HL-60 (cell line): ENCODE results near the gene PEF1.

ENCODE experiments used
- DNase-seq, 2 experiments: peaks; one replicate each; pipeline ENCODE4 v3.0.0-alpha.2; 2010 to 2020; ENCODE audit warnings: low read depth in 1 of 2, low spot score in 1 of 2
- H3K27ac ChIP-seq: fragments of 250-450 bp; sonication (Bioruptor Pico); replicated peaks from 2 replicates; pipeline ENCODE4 v1.5.1; 2020; ENCODE audit warnings: mild to moderate bottlenecking, moderate library complexity
- H3K27me3 ChIP-seq: fragments of 250-450 bp; sonication (Bioruptor Pico); 2 replicates; pipeline ENCODE4 v1.5.1; 2021; ENCODE audit warnings: mild to moderate bottlenecking, moderate library complexity; ENCODE audit not compliant: insufficient read depth, poor library complexity, severe bottlenecking
- H3K4me3 ChIP-seq: replicated peaks from 2 replicates; pipeline ENCODE4 v1.5.1; 2011; ENCODE audit warnings: mild to moderate bottlenecking, control low read depth, low read length; ENCODE audit not compliant: insufficient read depth
- GABPA ChIP-seq: IDR thresholded peaks from 2 replicates; pipeline ENCODE4 v1.6.1; 2012; ENCODE audit warnings: low read depth
- POLR2AphosphoS5 ChIP-seq: IDR thresholded peaks from 2 replicates; pipeline ENCODE4 v1.6.1; 2012; ENCODE audit warnings: low read depth
- SPI1 ChIP-seq: IDR thresholded peaks from 2 replicates; pipeline ENCODE4 v1.6.1; 2012; ENCODE audit warnings: low read depth, mild to moderate bottlenecking, borderline replicate concordance
- TF ChIP-seq, protein P1 (sequence below): IDR thresholded peaks from 2 replicates; pipeline ENCODE4 v1.6.1; 2012; ENCODE audit warnings: low read depth; ENCODE audit not compliant: insufficient replicate concordance
- TF ChIP-seq, protein P2 (sequence below): IDR thresholded peaks from one replicate; pipeline ENCODE4 v1.5.1; 2011; ENCODE audit warnings: low read length, control low read depth, inconsistent platforms; ENCODE audit not compliant: insufficient read depth

Gene PEF1

DNA sequence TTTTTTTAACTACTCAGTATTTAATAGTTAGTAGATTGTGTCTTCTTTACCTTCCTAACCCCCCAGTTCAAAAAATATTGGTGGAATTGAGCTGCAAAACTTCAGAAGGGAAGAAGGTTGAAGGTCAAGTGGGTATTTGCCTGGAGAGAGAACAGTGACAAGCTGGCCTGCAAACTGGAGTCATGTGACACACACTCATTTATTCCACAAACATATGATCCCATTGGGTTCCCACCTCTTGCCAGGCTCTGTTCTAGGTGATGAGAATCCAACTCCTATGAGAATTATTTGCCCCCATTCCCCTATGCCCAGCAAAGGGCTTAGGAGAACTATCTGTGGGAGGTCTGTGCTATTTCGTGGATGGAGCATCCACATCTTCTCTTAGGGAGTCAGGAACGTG, 3.5 kb upstream of the PEF1 start:
- Histone ChIP-seq H3K4me3 (no peak overlapping the region), H3K27ac (no peak overlapping the region), H3K27me3 (no peaks in the 10 kb centered on the region)
- TF ChIP-seq POLR2AphosphoS5, result no peak
- TF ChIP-seq SPI1, result no peak
- TF ChIP-seq, protein P1, sequence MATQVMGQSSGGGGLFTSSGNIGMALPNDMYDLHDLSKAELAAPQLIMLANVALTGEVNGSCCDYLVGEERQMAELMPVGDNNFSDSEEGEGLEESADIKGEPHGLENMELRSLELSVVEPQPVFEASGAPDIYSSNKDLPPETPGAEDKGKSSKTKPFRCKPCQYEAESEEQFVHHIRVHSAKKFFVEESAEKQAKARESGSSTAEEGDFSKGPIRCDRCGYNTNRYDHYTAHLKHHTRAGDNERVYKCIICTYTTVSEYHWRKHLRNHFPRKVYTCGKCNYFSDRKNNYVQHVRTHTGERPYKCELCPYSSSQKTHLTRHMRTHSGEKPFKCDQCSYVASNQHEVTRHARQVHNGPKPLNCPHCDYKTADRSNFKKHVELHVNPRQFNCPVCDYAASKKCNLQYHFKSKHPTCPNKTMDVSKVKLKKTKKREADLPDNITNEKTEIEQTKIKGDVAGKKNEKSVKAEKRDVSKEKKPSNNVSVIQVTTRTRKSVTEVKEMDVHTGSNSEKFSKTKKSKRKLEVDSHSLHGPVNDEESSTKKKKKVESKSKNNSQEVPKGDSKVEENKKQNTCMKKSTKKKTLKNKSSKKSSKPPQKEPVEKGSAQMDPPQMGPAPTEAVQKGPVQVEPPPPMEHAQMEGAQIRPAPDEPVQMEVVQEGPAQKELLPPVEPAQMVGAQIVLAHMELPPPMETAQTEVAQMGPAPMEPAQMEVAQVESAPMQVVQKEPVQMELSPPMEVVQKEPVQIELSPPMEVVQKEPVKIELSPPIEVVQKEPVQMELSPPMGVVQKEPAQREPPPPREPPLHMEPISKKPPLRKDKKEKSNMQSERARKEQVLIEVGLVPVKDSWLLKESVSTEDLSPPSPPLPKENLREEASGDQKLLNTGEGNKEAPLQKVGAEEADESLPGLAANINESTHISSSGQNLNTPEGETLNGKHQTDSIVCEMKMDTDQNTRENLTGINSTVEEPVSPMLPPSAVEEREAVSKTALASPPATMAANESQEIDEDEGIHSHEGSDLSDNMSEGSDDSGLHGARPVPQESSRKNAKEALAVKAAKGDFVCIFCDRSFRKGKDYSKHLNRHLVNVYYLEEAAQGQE, result no peak
- TF ChIP-seq, protein P2, sequence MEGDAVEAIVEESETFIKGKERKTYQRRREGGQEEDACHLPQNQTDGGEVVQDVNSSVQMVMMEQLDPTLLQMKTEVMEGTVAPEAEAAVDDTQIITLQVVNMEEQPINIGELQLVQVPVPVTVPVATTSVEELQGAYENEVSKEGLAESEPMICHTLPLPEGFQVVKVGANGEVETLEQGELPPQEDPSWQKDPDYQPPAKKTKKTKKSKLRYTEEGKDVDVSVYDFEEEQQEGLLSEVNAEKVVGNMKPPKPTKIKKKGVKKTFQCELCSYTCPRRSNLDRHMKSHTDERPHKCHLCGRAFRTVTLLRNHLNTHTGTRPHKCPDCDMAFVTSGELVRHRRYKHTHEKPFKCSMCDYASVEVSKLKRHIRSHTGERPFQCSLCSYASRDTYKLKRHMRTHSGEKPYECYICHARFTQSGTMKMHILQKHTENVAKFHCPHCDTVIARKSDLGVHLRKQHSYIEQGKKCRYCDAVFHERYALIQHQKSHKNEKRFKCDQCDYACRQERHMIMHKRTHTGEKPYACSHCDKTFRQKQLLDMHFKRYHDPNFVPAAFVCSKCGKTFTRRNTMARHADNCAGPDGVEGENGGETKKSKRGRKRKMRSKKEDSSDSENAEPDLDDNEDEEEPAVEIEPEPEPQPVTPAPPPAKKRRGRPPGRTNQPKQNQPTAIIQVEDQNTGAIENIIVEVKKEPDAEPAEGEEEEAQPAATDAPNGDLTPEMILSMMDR, result no peak
- no peak for TF ChIP-seq GABPA
- no peak for DNase-seq

GRCh38 chr1:31647106-31647505, 2.4 kb upstream of the PEF1 start:
- no peak for DNase-seq
- H3K27me3 ChIP-seq, result no peaks in the 10 kb centered on the region
- H3K4me3 ChIP-seq, result no peak overlapping the region
- H3K27ac ChIP-seq, result no peak overlapping the region
- TF ChIP-seq SPI1, result no peak
- TF ChIP-seq, protein P2, result no peak
- TF ChIP-seq POLR2AphosphoS5, result no peak
- TF ChIP-seq GABPA, result no peak
- TF ChIP-seq, protein P1, result no peak

DNA sequence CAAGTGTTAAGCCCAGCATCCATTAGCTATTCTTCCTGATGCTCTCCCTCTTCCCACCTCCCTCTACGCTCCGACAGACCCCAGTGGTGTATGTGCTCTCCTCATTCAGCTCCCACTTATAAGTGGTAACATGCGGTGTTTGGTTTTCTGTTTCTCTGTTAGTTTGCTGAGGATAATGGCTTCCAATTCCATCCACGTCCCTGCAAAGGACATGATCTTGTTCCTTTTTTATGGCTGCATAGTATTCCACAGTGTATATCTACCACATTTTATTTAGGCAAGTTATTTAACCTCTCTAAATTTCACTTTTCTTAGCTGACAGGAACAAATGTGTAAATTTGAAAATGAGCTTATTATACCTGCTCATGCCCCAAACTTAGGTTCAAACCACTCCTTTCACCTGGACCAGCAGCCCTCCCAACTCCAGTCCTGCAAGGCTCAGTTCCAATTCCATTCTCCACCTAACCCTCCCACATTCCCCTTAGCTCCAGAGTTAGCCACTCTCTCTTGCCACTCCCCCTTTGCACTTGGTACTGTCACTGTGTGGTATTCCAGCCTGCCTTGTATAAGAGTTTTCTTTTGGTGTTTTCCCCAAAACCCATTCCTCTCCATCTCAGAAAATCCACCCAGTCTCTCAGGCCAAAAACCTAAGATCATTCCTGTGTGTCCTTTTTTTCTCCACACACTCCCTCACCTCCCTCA, 1.7 kb upstream of the PEF1 start:
- no peak for TF ChIP-seq SPI1
- TF ChIP-seq POLR2AphosphoS5, result no peak

DNA sequence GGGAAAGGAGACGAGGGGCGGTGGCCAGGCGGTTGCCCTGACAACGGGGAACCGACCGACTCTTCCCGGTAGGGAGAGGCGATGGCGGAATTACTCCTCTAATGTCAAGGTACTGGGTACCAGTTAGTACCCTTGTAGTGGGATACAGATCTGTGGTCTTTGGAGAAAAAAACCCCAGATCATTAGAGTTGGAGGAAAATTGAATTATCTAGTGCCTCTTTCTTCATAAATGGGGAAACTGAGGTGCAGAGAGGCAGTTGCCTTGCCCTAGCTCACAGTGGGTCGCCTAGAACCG, 545 bp upstream of the PEF1 start:
- Histone ChIP-seq H3K27me3 (no peaks in the 10 kb centered on the region), H3K27ac (peak overlapping the region; percentile 98), H3K4me3 (peak overlapping the region; percentile 85)
- TF ChIP-seq SPI1, result no peak
- DNase-seq, result no peak

More for the DNA sequence above, 1.7 kb upstream of the PEF1 start:
- no peak overlapping the region for H3K27ac ChIP-seq
- no peak for DNase-seq
- H3K27me3 ChIP-seq, result no peaks in the 10 kb centered on the region
- no peak overlapping the region for H3K4me3 ChIP-seq

DNA sequence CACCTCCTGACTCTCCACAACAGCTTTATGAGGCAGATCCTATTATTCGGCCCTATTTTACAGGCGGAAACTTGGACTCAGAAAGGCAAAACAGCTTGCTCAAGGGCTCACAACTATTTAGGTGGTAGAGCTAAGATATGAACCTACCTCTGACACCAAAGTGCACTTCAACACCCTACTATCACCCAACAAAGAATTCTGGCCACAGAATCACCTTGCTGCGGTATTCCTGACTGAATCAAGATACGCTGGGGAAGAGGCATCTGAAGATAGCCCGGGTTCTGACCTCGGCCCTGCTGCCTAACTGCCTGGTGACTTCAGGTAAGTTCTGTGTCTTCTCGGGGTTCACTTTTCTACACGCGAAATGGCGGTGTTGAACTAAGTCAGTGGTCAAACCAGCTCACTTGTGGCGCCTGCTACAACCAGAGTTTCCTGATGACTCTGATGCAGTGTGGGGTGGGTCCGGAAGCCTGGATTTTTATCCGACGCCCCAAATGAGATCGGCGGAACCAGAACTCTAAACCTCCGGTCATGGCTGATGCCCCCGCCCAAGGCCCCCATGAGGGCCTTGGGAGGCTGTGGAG, 608 bp downstream of the PEF1 start:
- Histone ChIP-seq H3K27ac (peak overlapping the region; percentile 98), H3K27me3 (no peaks in the 10 kb centered on the region), H3K4me3 (peak overlapping the region; percentile 85)
- peak in 1 of 2 experiments; percentile 27 for DNase-seq
- TF ChIP-seq POLR2AphosphoS5 (no peak), GABPA (no peak), SPI1 (no peak)
- TF ChIP-seq, protein P2, result no peak
- TF ChIP-seq, protein P1, result no peak
